ENCODE results near the gene KCNN1.

DNA sequence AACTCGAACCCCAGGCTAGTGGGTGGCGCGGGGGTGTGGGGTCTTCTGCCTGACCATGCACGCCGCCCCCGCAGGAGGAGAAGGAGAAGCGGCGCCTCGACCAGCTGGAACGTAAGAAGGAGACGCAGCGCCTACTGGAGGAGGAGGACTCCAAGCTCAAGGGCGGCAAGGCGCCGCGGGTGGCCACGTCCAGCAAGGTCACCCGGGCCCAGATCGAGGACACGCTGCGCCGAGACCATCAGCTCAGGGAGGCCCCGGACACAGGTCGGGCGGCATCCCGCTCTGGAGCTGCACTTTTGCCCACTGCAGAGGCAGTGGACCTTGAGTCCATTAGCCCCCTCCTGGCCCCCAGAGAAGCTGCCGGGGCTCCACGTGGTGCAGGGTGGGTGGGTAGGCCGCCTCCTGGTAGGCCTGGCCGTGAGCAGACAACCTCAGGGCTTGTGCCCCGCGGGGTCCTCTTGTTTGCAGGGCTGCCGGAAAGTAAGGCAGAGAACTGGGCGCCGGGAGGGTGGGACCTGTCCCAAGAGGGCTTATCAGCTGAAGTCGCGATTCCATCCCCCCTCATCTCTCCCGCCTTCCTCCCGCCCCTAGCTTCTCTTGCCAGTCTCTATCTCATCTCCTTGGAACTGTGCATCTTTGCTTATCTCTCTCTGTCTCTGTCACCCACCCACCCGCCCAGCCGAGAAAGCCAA, 24.2 kb upstream of the KCNN1 start:
- TF ChIP-seq, protein P1, sequence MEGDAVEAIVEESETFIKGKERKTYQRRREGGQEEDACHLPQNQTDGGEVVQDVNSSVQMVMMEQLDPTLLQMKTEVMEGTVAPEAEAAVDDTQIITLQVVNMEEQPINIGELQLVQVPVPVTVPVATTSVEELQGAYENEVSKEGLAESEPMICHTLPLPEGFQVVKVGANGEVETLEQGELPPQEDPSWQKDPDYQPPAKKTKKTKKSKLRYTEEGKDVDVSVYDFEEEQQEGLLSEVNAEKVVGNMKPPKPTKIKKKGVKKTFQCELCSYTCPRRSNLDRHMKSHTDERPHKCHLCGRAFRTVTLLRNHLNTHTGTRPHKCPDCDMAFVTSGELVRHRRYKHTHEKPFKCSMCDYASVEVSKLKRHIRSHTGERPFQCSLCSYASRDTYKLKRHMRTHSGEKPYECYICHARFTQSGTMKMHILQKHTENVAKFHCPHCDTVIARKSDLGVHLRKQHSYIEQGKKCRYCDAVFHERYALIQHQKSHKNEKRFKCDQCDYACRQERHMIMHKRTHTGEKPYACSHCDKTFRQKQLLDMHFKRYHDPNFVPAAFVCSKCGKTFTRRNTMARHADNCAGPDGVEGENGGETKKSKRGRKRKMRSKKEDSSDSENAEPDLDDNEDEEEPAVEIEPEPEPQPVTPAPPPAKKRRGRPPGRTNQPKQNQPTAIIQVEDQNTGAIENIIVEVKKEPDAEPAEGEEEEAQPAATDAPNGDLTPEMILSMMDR (conservative IDR thresholded peaks at IDR 0.05; ENCODE audit: low read depth, low read length): no peak
- no peak for TF ChIP-seq POLR2A (IDR thresholded peaks at IDR 0.05; ENCODE audit: low read depth, low read length)
- TF ChIP-seq, protein P2, sequence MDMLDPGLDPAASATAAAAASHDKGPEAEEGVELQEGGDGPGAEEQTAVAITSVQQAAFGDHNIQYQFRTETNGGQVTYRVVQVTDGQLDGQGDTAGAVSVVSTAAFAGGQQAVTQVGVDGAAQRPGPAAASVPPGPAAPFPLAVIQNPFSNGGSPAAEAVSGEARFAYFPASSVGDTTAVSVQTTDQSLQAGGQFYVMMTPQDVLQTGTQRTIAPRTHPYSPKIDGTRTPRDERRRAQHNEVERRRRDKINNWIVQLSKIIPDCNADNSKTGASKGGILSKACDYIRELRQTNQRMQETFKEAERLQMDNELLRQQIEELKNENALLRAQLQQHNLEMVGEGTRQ (IDR thresholded peaks at IDR 0.05; ENCODE audit: low read depth, low read length): no peak

Measured in IMR-90 (cell line).